ENCODE results near the gene RRBP1.

RRBP1 gene

DNA sequence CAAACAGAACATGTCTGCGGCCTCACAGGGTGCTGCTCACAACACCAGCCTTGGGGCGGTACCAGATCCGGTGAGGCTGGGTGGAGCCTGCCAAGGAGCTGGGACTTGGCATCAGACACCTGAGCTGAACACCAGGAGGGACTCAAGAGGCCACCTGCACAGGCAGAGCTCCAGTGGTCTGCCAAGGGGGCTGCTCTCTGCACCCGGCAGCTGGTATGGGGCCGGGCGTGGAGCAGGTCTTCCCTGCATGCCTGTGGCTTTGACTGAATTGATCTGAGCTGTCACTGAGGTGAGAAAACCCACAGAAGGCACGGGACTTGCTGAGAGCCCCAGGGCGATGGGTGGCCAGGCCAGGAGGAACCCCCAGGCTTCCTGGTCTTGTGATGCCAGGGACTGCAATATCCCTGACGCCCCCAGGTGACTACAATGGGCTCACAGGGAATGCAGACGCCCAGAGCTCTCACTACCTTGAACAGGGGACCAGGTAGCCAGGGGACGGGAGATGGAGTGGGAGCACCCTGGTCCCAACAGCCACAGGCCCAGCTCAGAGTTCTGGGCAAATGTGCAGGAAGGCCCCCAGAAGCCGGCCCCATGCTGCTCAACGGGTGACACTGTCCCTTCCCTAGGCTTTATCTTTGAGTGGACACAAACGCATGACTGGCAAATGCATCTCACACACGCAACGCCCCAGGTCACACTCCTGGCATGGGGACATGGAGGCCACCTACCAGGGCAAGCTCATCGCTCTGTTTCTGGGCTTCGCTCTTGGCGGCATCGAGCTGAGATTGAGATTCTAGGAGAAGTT lies 64.0 kb downstream of the RRBP1 start:
- peak; percentile 80 for DNase-seq

DNA sequence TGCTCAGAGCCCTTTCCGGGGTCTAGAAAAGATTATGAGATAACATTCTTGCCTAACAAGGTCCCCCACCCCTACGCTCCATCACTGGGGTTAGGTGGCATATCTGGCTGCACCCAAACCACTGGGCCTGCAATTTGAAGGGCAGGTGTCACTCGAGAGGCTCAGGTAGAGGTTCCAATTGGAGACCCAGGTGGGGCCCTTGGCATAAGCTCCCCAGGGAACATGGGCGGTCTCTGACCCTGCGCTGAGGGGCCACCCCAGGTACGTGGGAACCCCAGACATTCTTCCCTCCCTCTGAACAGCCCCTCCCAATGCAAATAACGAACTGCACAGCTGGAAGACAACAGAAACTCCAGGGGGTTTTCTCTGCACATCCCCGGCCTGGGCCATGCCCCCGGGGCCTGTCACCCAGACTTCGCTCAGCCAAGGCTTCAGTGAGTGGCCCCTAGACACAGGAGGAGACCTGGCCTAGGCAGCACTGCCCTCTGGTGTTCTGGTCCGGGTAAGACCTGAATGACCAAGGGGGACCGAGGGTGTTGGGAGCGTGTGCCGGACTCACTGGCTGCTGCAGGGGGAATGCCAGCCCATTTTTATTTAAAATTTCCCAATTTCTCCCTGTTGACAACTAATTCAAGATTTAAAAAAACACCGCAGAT lies 64.7 kb downstream of the RRBP1 start:
- DNase-seq = peak; percentile 80

DNA sequence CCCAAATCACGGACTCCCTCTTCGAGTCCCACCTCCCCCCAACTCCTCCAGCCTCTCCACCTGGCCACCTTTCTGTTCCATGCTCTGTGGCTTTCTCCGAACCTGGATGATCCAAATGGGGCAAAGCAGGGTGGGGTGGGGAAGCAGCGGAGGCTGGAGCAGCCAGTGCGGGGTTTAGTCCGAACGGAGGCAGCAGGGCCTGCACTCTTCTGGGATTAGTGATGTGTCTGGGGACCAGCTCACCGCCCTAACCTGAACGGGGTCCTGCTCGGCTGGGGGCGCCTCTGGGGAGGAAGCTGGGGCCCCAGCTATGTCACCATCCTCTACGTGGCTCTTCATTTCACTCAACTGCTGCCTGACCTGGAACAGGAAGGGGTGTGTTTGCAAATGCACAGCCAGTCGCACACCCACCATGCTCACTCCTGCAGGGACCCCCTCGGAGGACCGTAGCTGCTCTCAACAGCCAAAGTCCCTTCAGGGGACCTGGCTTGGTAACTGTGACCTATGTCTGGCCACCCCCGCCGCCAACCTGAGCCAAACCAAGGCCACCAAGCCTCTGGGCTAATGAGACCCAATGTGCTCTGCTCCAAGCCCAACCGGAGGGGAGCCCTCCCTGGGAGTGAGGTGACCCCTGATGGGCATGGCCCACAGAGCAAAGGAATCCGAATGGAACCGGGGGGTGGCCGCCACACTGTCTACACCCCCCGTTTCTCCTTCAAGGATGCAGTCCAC lies 65.4 kb downstream of the RRBP1 start:
- no peak for DNase-seq

DNA sequence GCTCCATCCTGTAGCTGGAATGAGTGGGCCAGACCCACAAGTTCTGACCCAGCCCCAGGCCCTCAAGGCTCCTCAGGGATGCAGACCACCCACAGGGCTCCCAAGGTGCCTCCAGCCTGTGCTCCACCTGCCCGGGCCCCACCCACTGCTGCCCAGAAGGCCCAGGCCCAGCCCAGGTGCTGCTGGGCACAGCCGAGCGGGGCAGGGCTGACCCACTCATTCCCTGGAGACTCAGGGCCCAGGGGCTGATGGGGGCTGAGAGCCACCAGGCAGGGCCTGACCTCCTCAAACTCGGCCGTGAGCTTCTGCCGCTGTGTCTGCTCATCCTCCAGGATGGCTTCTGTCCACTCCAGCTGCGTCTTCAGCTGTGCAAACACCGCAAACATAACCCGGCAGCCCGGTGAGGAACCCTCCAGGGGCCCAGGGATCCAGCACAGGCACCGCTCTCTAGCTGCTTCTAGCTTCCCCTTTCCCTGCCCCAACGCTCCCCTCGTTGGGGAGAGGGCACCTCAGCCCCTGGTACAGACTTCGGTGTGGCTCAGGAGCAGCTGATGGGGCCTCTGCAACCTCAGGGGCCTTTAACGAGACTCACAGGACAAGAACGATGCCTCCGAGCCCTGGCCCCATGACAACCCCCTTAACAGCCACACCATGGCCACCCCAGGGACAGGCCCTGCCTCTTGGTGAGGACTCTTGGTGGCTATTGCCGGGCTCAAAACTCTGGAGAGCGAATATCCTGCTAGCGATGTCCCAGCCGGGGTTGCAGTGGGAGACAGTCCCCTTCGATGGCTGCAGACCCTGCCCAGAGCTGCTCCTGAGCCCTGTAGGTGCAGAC lies 66.2 kb downstream of the RRBP1 start:
- DNase-seq = no peak

DNA sequence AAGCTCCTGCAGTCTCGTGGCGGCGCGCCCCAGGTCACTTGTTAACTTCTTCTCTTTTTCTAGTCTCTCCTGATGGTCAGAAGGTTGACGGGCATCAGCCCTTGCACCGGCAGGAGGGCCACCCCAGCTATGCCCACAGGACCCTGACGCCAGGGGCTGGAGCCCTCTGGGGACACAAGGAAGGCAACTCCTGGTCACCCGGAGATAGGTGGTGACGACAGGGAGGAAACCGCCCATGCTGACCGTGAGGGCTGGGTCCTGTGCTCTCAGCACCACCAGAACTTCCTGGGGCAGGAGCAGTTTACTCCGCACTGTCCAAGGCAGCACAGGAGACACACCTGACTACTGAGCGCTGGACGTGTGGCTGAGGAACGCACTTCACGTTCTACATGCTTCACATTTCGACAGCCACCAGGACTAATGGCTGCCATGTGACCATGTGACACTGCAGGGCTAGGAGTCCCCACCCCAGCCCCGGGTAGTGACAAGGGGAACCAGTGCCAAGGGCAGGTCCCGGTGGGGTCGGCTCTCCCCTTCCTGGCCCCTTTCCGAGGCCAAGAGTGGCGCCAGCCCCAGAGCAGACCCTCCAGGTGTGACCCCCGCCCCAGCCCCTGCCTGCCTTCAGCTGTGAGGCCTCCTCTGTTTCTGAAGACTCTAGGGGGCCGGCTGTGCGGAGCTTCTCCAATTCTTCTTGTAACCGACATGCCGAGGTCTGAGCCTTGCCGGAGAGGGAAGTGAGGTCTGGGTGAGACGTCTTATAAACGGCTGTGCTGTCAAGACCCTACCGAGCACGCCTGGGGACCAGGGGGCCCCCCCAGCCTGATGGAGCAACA lies 67.0 kb downstream of the RRBP1 start:
- DNase-seq = no peak

DNA sequence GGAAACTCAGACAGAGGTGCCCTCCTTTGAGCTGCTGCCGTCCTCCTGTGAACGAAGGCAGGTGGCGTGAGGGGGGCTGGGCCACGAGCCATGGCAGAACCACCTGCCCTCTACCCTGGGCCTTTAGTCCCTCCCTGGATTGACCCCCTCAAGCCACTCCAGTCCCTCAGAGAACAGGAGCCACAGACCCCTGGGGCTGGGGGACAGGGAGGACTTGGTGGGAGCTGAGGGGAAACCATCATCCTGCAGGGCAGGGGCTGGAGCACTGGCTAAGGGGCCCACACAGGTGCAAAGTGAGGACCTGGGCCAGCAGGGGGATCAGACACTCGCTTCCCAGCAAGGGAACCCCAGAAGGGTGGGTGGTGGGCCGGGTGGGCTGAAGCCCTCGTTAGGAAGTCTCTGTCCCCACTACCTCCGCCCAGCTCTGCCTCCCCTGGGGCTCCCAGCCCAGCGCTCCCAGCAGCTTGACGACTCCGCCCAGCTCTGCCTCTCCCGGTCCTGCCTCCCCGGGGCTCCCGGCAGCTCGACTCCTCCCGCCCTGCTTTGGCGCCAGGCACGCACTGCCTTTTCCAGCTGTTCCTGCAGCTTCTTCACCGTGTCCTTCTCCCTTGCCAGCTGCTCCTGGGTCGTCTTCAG lies 67.7 kb downstream of the RRBP1 start:
- DNase-seq = peak; percentile 84

DNA sequence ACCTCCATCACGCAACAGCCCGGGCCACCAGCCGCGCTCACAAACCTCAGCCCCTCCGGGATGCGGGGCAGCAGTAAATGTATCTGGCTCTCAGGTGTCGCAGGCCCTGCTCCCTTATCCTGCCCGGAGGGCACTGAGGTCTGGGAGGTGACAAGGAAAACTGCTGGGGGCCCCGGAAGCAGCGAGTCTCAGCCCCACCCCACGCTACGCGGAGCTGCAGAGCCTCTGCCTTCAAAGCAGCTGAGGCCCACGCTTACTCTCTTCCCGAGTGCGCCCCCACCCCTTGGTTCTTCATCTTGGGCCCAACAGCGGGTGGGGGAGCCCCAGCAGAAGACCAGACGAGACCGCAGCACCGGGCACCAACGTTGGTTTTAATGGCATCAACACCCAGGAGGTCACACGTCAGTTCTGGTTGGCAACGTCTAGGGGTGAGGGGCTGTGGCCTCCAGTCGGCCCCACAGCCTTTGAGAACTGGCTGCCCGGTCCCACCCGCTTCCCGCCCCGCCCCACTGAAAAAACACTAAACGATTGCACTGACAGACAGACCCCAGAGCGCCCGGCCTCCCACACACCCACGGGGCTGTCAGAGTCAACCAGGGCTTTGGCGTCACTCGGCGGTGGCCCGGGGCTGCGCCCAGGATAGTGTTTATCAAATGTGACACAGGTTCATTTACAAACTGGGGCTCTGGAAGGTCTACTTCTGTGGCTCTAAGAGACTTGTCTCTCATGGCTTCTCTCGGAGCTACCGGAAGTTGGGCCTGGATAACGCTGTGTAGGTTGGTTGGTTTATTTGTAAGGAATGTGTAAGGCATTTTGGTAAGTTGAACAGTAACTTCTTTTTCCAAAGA lies 68.5 kb downstream of the RRBP1 start:
- DNase-seq = no peak

DNA sequence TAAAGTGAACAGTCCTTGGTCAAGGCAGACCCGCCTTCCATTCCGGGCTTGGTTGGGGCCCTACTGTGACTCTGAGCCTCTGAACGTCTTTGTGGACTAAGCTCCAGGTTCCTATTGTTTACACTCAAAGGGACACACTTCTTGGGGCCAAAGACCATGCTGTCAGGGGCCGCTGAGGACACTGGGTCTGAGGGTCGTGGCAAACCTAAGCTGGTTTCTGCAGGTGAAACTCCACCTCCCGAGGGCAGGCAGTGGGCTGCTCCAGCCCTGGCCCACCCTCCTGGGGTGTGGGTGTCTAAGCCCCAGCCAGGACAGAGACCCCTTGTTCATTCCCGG lies 69.1 kb downstream of the RRBP1 start:
- DNase-seq = no peak

DNA sequence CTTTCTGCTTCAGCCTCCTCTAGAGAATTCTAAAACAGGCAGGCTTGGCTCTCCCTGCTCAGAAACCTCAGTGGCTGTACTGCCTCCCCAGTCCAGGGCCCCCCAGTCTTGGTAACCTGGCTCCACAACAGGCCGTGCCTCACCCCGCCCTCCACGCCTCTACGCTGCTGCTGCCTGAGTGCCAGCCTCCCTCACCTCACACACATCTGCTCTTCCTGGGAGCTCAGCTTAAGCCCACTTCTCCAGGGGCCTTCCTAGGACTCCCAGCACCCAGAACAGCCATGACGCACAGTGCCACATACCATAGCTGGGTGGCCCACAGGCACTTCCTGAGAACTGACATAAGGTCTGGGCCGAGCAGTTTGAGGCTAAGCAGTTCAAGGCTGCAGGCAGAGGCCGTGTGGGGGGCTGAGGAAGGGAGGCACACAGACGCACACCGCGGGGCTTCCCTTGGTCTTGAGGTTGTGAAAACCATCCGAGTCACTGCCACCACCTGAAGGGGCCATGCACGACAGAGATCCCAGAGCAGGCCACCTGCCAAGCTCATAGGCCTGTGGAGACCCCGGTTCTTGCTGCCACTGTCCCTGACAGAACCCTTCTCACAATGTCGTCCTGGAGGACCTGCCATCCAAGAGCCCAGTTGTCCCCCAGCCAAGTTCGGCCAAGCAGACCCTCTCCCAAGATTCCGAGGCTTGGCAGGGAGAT lies 69.6 kb downstream of the RRBP1 start:
- DNase-seq = no peak

DNA sequence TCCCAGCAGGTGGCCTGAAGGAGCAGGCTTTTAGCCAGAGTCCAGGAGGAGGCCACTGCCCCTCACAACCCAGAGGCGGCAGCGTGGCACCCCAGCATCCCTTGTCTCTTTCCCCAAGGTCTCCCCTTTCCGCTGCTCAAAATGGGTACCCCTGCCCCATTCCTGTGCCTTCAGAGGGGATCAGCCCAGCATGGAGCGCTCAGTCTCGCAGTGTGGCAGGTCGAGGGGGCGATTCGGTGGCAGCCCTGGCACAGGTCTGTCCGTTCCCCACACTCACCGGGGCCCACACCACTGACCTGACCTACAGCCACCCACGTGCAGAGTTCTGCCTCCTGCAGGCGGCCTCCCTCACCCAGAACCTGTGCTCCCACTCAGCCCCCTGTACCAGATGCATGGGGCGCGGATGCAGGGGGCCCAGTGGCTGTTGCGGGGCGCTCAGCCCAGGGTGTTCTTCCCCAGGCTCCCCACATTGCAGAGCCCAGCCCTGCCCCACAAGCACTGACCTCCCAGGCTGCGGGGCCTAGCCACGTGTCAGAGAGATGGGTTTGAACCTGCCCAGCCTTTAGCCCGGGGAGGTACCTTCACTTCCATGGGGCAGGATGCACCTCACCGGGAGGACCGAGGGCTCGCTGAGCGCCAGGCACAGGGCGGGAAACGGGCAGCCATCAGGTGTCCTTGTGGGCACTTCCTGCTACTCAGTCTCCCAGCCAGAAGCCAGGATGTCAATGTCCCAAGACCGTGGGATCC lies 70.3 kb downstream of the RRBP1 start:
- no peak for DNase-seq

DNA sequence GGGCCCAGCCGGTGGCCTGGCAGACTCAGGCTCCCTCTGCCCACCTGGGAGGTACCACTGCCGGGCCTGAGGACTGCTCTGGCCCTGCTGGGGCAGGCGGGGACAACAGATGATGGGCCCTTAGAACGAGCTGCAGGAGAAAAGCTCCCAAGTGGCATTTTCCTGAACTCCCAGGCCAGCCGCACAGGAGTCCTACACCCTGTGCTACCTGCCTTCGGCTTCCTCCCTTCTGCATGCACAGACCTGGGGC lies 70.8 kb downstream of the RRBP1 start:
- no peak for DNase-seq

DNA sequence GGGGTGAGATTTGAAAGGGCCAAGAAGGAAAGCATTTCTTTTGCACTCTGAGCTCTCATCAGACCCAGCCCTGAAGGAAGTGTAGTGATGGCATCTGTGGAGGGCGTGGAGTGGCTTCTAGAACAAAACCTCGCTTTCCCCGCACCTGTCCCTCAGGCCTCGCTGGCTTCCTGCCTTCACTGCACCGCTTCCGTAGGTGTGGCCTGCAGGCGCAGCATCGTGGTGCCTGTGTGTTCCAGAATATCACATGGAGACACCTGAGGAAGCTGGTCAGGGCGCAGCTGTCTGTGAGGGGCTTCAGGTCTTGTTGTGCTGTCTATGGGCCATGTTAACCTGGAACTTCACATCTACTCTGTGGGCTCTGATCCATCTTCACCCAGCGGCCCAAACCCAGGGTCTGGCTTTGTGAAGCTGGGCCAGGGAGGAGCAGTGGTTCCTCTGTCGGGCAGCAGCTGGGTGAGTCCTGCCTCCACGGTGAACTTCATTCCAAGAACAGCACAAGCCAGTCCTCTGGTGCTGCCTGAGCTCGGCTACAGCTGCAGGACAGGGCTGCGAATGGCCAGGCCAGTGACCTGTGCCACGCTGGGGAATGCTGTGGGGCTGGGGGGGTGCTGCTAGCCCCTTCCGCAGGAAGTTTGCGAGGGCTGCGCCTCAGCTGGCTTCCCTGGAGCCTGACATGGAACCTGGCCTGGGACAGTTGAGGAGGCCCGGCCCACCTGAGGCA lies 71.3 kb downstream of the RRBP1 start:
- no peak for DNase-seq

DNA sequence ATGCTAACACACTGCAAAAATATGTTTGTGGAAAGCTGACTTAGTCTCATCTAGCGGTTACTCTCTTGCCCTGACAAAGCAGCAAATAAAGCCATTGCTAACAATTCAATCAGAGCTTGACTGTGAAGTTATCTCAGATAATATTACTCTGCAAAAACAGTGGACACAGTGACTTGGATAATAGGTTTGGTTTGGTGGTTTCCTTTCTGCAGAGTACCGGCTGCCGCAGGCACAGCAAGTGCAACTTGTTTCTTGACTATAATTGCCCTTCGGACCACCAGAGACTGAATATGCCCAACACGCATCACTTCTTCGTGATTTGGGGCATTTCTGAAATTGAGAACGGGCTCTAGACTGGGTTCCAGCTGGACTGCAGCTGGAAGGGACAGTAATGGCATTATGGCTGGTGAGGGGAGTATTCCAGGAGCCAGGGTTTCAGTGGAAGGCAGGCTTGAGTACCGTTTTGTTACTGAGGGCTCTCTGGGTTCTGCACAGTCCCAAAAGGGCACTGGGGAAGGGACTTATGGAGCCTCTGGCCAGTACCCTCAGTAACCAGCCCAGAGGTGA lies 72.1 kb downstream of the RRBP1 start:
- no peak for DNase-seq

DNA sequence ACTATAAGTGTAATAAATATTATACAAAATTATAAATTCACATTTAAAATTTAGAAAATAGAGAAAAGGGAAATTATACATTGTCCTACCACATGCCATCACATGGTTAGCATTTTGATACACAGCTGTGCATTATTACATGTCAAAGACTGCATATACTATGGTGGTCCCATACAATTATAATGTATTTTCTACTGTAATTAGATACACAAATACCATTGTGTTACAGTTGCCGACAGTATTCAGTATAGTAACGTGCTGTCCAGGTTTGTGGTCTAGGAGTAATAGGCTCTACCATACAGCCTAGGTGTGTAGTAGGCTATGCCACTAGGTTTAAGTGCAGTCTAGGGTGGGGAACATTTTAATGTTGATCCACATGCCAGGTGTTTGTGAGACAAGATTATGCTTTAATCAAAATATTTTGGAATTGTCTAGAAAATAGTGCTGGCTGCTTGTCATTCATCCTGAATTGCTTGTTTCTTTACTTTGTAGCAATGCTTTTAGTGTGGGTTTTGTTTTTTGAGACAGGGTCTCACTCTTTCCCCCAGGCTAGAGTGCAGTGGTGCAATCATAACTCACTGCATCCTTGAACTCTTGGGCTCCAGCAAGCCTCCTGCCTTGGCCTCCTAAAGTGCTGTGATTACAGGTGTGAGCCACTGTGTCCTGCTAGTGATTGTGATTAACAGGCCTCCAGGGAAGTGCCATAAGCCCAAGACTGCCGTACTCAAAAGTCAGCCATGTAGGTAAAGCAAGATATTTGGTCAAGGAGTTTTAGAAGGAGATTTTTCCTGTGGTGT lies 73.1 kb downstream of the RRBP1 start:
- no peak for DNase-seq

DNA sequence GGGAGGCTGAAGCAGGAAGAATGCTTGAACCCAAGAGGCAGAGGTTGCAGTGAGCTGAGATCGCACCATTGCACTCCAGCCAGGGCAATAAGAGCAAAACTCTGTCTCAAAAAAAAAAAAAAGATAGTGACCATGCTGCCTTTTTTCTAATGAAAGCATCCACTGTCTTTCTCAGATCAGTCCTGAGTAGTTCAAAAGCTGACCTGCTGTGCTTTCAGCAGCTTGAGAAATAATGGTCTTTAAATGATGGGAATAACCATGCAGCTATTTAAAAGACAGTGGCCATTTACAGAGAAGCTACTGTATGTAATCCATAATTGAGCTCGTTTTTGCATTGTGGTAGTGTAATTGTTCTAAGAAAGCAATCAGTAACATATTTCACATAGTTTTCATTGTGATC lies 76.0 kb downstream of the RRBP1 start:
- DNase-seq = no peak

DNA sequence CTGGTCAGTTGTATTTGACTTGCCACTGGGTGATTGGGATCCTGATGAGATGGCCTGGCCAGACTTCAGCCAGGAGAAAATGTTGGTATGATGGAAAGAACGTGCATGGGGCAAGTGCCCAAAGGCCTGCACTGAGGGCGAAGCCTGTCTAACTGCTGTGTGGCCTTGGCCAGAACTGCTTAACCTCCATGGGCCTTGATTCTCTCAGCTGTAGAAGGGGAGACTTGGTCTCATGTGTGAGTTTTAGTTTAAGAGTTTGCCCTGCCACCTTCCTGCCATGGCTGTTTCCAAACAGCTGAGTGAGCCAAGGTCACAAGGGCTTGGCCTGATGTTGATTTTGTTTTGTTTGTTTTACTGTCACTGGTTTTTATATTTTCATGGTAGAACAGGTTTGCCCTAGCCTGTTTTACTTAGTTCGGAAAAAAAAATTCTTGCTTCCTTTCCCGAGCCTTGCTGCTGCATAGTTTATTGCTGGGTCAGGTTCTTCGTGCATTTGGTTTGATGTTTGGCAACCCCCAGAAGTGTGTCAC lies 76.8 kb downstream of the RRBP1 start:
- no peak for DNase-seq

DNA sequence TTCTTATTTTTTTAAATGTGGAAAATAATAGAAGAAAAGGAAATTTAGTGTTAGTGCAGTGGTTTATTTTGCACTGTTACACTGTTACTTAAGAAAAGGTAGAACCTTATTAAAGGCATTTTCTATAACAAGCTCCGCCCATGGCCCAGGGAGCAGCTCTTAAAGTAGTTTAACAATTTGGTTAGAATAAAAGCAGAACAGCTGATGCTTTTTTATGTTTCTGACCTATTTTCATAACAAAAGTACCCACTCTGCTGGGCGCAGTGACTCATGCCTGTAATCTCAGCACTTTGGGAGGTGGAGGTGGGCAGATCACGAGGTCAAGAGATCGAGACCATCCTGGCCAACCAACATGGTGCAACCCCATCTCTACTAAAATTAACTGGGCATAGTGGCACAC lies 79.5 kb downstream of the RRBP1 start:
- DNase-seq = no peak

DNA sequence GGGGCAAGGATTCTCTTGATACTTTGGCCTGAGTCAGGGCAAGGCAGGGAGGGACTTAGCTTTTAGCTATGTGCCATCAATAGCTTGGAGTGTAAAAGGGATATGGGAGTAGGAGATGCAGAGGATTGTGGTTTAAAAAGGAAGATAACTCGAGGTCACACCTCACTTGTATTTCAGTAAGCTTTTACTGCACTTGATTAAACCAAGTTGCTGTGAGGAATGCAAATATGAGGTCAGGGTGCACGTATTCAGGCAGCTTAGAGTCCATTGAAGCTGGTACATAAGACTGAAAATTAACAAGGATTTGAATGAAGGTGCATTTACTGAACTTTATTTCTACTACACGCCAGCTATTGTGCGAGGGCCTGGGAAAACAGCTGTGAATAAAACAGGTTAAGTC lies 80.1 kb downstream of the RRBP1 start:
- DNase-seq = no peak

Data from NCI-H2171 treated with DMSO at 0.1 percent for 48 hours (cell line).